ENCODE data around the gene VPS51.

The VPS51 gene

DNA sequence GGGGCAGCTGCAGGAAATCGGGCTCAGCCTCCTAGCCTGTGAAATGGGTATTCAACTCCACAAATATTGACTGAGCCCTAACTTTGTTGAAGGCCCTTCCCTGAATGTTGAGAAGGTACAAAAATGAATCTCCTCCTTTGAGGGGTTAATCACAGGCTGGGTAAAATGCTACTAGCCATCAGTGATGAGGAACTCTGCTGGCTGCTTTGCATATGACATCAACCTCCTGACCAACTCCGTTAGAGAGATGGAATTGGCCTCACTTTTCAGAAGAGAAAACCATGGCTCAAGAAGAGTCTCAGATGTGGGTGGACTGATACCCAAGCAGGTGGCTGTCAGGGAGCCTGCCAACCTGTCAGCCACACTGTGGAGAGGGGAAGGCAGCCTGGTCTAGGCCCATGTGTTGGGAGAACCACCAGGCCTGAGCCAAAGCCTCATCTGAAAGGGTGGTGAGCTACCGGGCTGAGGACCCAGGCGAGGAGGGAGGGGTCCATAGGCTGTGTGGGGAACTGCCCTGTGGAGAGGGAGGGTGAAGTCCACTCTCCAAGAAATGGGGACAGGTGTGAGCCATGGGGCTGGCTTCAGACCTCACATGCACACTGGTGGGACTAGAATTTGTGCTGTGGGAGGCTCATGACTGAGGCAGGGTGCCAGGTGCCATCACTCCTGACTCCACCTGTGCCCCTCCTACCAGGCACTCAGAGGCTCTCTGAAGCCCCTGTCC is 23.9 kb upstream of the VPS51 start:
- Histone ChIP-seq H4K20me1 (0 out of 2 replicates have a peak, but pooled peaks cover 6% of the 10 kb centered on the region), H3K9ac (no peak overlapping the region), H3K27ac (no peak overlapping the region), H3K4me1 (no peaks in the 10 kb centered on the region), H3K4me2 (no peak overlapping the region), H3K9me3 (no peaks in the 10 kb centered on the region), H3K36me3 (peaks cover 16% of the 10 kb centered on the region), H3K4me3 (no peak overlapping the region), H3K27me3 (no peaks in the 10 kb centered on the region)
- TF ChIP-seq Cebpa-rat (IDR thresholded peaks at IDR 0.05), result no peak

DNA sequence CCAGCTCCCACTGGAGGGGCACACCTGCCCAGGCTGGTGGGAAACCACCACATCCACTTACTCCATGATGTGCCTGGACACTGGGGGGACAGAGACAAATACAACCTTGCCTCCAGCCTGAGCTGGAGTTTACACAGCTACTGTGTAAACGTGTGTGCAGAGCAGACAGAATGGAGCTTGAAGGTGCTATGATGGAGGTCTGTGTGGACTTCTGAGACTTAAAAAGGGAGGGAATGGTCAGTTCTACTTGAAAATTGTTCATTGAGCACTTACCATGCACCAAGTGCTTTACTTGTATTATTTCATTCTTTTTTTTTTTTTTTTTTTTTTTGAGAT is 23.4 kb upstream of the VPS51 start:
- no peak overlapping the region for H3K27ac ChIP-seq
- H3K9ac ChIP-seq, result no peak overlapping the region
- no peaks in the 10 kb centered on the region for H3K9me3 ChIP-seq
- no peak overlapping the region for H3K4me3 ChIP-seq
- H3K27me3 ChIP-seq, result no peaks in the 10 kb centered on the region
- 0 out of 2 replicates have a peak, but pooled peaks cover 11% of the 10 kb centered on the region for H4K20me1 ChIP-seq
- H3K4me1 ChIP-seq, result peaks cover 2% of the 10 kb centered on the region
- no peak overlapping the region for H3K4me2 ChIP-seq
- H3K36me3 ChIP-seq, result peaks cover 21% of the 10 kb centered on the region
- no peak for TF ChIP-seq Cebpa-rat (IDR thresholded peaks at IDR 0.05)

DNA sequence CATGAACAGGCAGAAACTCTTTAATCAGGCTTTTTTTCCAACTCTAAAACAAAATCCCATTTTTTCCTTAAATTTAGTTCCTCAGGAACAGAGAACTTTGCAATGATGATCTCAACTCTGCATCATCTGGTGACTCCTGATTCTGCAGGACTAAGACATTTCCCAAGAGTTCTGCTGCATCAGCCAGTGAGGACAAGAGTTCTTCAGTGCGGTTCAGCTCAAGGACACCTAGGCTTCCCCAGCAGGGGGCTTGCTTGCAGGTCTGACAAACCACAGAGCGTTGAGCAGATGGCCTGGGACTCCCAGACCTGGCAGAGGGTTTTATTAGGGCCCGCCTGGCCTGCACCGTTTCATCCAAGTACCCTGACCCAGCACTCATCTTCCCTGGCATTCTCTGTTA is 18.6 kb upstream of the VPS51 start:
- no peaks in the 10 kb centered on the region for H3K27me3 ChIP-seq
- peak overlapping the region; percentile 49; the same call in 1 of the 2 replicates for H3K4me2 ChIP-seq
- peaks cover 66% of the 10 kb centered on the region for H3K36me3 ChIP-seq
- no peak overlapping the region for H3K4me3 ChIP-seq
- H3K9me3 ChIP-seq, result no peaks in the 10 kb centered on the region
- no peak overlapping the region for H3K27ac ChIP-seq
- peaks cover 38% of the 10 kb centered on the region for H3K4me1 ChIP-seq
- H4K20me1 ChIP-seq, result peaks cover 30% of the 10 kb centered on the region; the same call in 1 of the 2 replicates
- no peak overlapping the region for H3K9ac ChIP-seq
- TF ChIP-seq Cebpa-rat (IDR thresholded peaks at IDR 0.05), result no peak

DNA sequence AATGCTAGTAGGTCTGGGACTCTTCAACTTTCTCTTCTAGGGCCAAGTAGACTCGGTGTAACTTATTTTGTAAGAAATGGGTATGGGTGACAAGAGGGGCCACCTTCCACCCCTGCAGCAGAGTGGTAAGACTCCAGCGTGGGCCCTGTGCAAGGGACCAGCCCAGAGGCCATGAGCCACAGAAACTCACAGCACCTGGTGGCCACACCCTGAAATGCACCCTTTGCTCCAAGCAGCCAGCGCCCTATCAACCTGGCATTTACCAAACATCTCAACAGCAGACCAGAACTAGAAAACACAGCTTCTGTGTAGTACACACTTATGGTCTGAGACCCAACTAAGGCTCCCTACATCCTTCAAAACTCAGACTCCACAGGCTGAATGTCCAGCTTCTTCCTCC is 17.9 kb upstream of the VPS51 start:
- Histone ChIP-seq H3K4me3 (no peak overlapping the region), H3K27me3 (no peaks in the 10 kb centered on the region), H4K20me1 (peaks cover 30% of the 10 kb centered on the region; the same call in 1 of the 2 replicates), H3K36me3 (peaks cover 66% of the 10 kb centered on the region), H3K4me1 (peaks cover 45% of the 10 kb centered on the region), H3K9ac (peak overlapping the region; percentile 52), H3K27ac (peak overlapping the region; percentile 40), H3K9me3 (no peaks in the 10 kb centered on the region), H3K4me2 (peak overlapping the region; percentile 49)
- no peak for TF ChIP-seq Cebpa-rat (IDR thresholded peaks at IDR 0.05)

DNA sequence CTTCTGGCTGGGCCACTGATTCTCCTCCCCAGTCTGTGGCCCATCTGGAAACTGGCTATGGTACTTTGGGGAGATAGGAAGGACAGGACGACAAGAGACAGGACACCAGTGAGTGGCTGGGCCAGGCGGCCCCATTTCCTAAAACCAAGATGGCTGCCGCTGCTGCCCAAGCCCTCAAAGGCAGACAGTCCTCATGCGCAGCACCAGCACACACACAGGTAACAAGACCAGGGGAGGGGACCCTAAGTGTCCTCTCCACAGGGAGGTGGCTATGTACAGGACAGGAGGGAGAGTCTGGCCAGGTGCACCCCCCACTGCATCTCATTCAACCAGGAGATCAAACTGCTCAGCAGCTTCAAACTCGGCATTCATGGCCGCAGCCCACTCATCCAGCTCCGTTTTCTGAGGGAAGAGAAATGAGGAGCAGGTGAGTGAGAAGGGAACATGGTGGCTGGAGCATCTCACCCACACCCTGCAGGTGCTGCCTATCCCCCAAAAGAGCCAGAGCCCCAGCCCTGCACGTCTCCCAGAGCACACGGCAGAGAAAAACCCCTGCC is 17.1 kb upstream of the VPS51 start:
- Histone ChIP-seq H3K27ac (peak overlapping the region; percentile 40), H3K4me2 (peak overlapping the region; percentile 49), H3K36me3 (peaks cover 66% of the 10 kb centered on the region), H3K4me3 (no peak overlapping the region), H3K27me3 (no peaks in the 10 kb centered on the region), H3K4me1 (peaks cover 49% of the 10 kb centered on the region), H4K20me1 (peaks cover 30% of the 10 kb centered on the region; the same call in 1 of the 2 replicates), H3K9ac (peak overlapping the region; percentile 52), H3K9me3 (no peaks in the 10 kb centered on the region)
- no peak for TF ChIP-seq Cebpa-rat (IDR thresholded peaks at IDR 0.05)

DNA sequence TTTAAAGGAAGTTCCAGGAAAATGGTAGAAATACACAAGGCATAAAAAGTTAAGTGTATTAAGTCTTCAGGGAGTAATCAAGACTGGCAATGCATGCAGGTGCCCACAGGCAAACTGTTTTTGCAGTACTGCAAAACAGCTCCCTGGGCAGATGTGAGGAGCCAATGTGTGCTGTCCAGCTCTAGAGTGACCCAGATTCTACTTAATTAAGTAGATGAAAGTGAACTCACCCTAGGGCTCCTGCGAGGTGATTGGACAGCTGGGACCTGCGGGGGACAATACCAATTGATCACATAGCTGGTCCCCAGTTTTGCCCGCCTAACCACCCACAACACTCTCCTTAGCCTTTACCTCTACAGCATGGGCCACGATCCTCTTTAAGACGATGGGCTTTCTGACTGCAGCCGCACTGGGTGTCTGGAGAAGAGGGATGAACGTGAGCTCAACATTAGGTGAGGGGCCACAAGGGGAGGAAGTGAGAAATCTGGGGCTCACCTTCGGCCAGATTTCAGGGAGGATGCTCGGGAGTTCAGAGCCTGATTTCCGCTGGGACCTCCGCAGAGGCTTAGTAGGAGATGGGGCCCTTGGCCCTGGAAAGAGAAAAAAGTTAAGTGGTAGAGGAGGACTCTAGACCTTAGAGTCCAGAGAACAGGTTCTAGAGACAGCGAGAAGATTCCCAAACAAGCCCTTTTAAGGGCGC is 12.7 kb upstream of the VPS51 start:
- Histone ChIP-seq H3K9me3 (no peaks in the 10 kb centered on the region), H4K20me1 (peaks cover 14% of the 10 kb centered on the region; the same call in 1 of the 2 replicates), H3K4me2 (peak overlapping the region; percentile 97), H3K27ac (peak overlapping the region; percentile 86), H3K9ac (peak overlapping the region; percentile 88), H3K4me1 (peaks cover 53% of the 10 kb centered on the region), H3K36me3 (peaks cover 71% of the 10 kb centered on the region), H3K4me3 (peak overlapping the region; percentile 85), H3K27me3 (no peaks in the 10 kb centered on the region)
- no peak for TF ChIP-seq Cebpa-rat (IDR thresholded peaks at IDR 0.05)

DNA sequence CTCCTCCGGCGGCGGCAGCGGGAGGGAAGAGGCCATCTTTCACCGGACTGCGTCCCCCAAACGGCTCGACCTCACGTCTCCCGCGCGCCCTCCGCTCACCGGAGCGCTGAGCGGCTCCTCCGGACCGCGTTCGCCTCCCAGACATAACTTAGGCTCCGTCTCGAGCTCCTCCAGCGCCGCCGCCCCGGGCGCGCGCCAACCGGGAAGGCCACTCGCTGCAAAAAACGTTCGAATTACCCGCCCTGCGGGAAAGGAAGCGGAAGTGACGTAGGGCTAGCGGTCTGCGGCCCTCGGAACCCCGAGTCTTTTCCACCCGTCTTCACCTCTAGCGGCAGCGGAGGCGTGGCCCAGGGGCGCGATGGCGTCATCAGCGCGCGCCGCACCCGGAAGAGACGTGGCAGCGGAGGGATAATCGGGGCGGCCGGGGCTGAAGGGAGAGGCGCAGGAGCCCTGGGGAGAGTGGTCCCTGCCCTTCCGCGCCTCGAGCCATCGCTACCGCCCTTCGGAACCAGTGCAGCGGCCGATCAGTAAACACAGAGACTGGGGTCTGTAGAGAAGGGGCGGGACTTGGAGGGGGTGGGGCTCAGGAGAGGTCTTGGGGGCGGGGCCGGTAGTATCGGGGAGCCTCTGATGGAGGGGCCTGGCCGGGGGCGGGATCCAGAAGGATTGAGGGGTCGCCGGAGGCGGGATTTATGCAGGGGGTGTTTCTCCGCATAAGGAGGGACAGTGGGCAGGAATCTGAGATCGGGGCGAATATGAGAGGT is 12.0 kb upstream of the VPS51 start, which contains the start of the genes CDCA5 and ZFPL1:
Gene CDCA5, minus strand, starts transcription at position 207 of the 764 bp plus-strand sequence. Its CDS starts 62 bp downstream, at position 145.
Gene ZFPL1, plus strand, starts transcription at position 389 of the 764 bp plus-strand sequence. CDS start 477 bp downstream, outside the sequence.
- H3K27ac ChIP-seq, result peak within 1 kb of the TSS; percentile 86
- H3K9me3 ChIP-seq, result no peaks in the 10 kb centered on the region
- H3K4me2 ChIP-seq, result peak within 1 kb of the TSS; percentile 99
- peaks cover 6% of the 10 kb centered on the region; the same call in 1 of the 2 replicates for H4K20me1 ChIP-seq
- H3K9ac ChIP-seq, result peak within 1 kb of the TSS; percentile 88
- no peak for TF ChIP-seq Cebpa-rat (IDR thresholded peaks at IDR 0.05)
- H3K36me3 ChIP-seq, result peaks cover 72% of the 10 kb centered on the region
- H3K4me3 ChIP-seq, result peak within 1 kb of the TSS; percentile 85
- no peaks in the 10 kb centered on the region for H3K27me3 ChIP-seq
- H3K4me1 ChIP-seq, result peaks cover 45% of the 10 kb centered on the region

DNA sequence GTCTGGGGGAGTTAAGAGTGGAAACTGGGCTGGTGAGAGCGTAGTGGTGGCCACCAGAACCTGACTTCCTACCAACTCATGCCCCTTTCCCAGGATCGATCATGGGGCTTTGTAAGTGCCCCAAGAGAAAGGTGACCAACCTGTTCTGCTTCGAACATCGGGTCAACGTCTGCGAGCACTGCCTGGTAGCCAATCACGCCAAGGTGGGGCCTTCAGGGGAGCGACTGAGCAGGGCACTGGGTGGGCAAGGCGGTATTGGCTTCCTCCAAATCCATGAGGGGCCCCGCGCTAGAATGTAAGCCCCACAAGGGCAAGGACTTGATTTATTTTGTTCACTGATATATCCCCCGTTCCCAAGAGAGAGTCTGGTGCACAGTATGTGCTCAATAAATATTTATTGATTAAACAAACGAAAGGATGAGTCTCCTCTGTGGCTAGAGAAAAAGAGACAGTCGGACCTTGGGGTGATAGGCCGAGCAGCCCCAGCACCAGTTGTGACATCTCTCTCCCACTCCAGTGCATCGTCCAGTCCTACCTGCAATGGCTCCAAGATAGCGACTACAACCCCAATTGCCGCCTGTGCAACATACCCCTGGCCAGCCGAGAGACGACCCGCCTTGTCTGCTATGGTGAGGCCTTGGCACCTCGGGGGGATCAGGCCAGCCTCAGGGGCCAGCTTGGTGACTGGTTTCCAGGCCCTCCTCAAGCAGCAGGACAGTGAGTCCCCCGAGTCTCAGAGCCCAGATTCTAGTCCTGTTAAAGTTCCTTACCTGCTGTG is 11.2 kb upstream of the VPS51 start:
- no peaks in the 10 kb centered on the region for H3K9me3 ChIP-seq
- peak overlapping the region; percentile 99 for H3K4me2 ChIP-seq
- peaks cover 72% of the 10 kb centered on the region for H3K36me3 ChIP-seq
- peak overlapping the region; percentile 85 for H3K4me3 ChIP-seq
- H3K27me3 ChIP-seq, result no peaks in the 10 kb centered on the region
- TF ChIP-seq Cebpa-rat (IDR thresholded peaks at IDR 0.05), result no peak
- peak overlapping the region; percentile 86 for H3K27ac ChIP-seq
- peaks cover 39% of the 10 kb centered on the region for H3K4me1 ChIP-seq
- H3K9ac ChIP-seq, result peak overlapping the region; percentile 88
- H4K20me1 ChIP-seq, result no peaks in the 10 kb centered on the region; the same call in 1 of the 2 replicates

Measured in BLaER1 (cell line).